Measurements from ENCODE around the gene SLMAP. TPM values are rescaled to one million over a fixed set of nuclear protein-coding genes. Genes with fewer than 3 reads are reported as not detected.

The SLMAP gene
- total and polyA plus RNA-seq, 2 of the 13 experiments (the other 11 are each of a cell fraction or from before 2014, with no cell fraction given) = 24.0 to 48.3 TPM

GRCh38 chr3:57756528-57757401 lies 656 bp downstream of the SLMAP start (continued):
- TF ChIP-seq SYNCRIP (IDR thresholded peaks at IDR 0.05; ENCODE audit: insufficient read depth, low read depth, low read length) (no peak), CBX2 (IDR thresholded peaks at IDR 0.05; ENCODE audit: low read depth, low read length) (no peak), CBX2 (CRISPR knock-in tag; IDR thresholded peaks at IDR 0.05; ENCODE audit: low read depth) (peak; percentile 46; the same call in 1 of the 2 replicates), ARID2 (CRISPR knock-in tag; IDR thresholded peaks at IDR 0.05; ENCODE audit: borderline replicate concordance) (peak; percentile 33; the same call in 1 of the 2 replicates), PHF21A (CRISPR knock-in tag; IDR thresholded peaks at IDR 0.05) (0 out of 2 replicates have a peak, but pooled peaks have one; percentile 15), HNRNPUL1 (IDR thresholded peaks at IDR 0.05; ENCODE audit: low read depth, low read length) (no peak), AKAP8 (CRISPR knock-in tag; IDR thresholded peaks at IDR 0.05) (peak; percentile 20; the same call in 1 of the 2 replicates), KLF12 (CRISPR knock-in tag; IDR thresholded peaks at IDR 0.05; ENCODE audit: borderline replicate concordance) (no peak), KDM2A (CRISPR knock-in tag; IDR thresholded peaks at IDR 0.05; ENCODE audit: borderline replicate concordance, low read depth) (peak; percentile 33), CSRNP1 (CRISPR knock-in tag; IDR thresholded peaks at IDR 0.05) (peak; percentile 54; the same call in 1 of the 2 replicates), E2F1 (CRISPR knock-in tag; IDR thresholded peaks at IDR 0.05) (0 out of 2 replicates have a peak, but pooled peaks have one; percentile 49), ZNF296 (CRISPR knock-in tag; conservative IDR thresholded peaks at IDR 0.05) (no peak), REXO4 (CRISPR knock-in tag; IDR thresholded peaks at IDR 0.05; ENCODE audit: borderline replicate concordance) (no peak), JUNB (CRISPR knock-in tag; IDR thresholded peaks at IDR 0.05; ENCODE audit: borderline replicate concordance) (0 out of 2 replicates have a peak, but pooled peaks have one; percentile 19), ZNF550 (CRISPR knock-in tag; IDR thresholded peaks at IDR 0.05; ENCODE audit: borderline replicate concordance) (no peak), CENPX (CRISPR knock-in tag; IDR thresholded peaks at IDR 0.05) (no peak), ZNF747 (CRISPR knock-in tag; IDR thresholded peaks at IDR 0.05; ENCODE audit: borderline replicate concordance) (no peak; the same call in 1 of the 2 replicates), HNRNPH1 (optimal IDR thresholded peaks at IDR 0.05; ENCODE audit: low read depth, low read length) (no peak), ZNF839 (CRISPR knock-in tag; IDR thresholded peaks at IDR 0.05; ENCODE audit: borderline replicate concordance) (0 out of 2 replicates have a peak, but pooled peaks have one; percentile 32), TCF7 (IDR thresholded peaks at IDR 0.05; ENCODE audit: low read depth) (no peak), TIGD3 (CRISPR knock-in tag; IDR thresholded peaks at IDR 0.05; ENCODE audit: borderline replicate concordance) (no peak), ZNF773 (CRISPR knock-in tag; IDR thresholded peaks at IDR 0.05; ENCODE audit: borderline replicate concordance) (peak; percentile 24; the same call in 1 of the 2 replicates), FOXA1 (IDR thresholded peaks at IDR 0.05) (no peak), FOXA1 (CRISPR knock-in tag; IDR thresholded peaks at IDR 0.05) (no peak)
